GM19043 (cell line): Measurements from ENCODE around the gene C19orf67.

Experiments used
- ATAC-seq: cut with Tn5 transposase; IDR thresholded peaks from one replicate; pipeline ENCODE4 v1.9.1; 2021; ENCODE audit warnings: low read depth; ENCODE audit not compliant: unreplicated experiment

The C19orf67 gene

GRCh38 chr19:14111486-14111885 is 25.9 kb upstream of the C19orf67 start:
- no peak for ATAC-seq

DNA sequence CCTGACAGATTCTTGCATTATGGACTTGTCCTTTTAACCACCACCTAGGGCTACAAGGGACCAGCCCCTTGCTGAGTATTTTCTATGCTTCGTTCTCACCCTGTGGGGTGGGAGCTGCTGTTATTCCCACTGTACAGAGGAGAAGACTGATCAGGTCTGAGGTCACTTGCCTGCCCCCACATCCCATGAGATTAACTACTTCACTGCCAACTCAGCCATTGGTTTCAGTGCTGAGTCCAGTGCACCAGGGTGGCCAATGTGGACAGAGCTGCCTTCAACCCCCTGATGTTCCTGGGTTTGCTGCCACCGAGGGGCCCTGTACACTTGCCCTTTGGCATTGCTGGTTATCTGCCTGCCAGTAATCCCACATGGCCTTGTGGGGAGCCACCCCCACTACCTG is 25.1 kb upstream of the C19orf67 start:
- ATAC-seq, result no peak

DNA sequence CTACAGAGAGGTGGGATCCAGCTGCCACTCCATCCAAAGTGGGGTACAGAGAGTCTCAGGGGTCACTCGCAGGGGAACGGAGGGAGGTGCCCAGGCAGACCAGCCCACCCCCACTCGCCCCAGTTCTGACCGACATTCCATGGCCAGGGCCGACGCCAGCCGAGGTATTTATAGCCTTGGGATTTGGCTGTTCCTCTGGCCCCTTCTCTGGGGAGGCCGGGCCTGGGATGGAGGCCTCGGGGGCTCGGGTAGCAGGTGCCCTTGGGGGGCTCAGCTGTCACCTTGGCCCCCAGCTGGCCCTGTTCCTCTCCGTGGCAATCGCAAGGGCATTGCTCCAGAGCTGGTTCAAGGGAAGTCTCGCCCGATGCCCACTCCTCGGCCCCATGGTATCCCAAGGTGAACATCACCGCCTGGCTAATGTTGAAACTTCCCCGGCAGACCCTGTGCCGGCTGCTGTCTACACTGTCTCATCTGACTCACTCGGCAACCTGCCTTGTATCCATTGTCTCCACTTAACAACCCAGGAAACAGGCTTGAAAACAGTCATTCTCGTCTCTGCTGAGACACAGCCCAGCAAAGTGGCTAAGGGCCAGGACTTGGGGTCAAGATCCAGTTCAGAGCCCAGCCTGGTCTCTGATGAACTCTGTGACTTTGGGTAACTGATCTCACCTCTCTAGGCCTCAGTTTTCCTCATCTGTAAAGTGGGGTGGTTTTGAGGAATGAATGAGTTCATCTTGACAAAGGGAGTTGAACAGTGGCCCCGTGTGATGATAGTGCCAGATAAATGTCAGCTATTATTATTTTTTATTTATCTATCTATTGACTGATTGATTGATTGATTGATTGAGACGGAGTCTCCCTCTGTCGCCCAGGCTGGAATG is 22.2 kb upstream of the C19orf67 start:
- no peak for ATAC-seq

GRCh38 chr19:14106840-14107239 is 21.3 kb upstream of the C19orf67 start:
- ATAC-seq, result no peak

DNA sequence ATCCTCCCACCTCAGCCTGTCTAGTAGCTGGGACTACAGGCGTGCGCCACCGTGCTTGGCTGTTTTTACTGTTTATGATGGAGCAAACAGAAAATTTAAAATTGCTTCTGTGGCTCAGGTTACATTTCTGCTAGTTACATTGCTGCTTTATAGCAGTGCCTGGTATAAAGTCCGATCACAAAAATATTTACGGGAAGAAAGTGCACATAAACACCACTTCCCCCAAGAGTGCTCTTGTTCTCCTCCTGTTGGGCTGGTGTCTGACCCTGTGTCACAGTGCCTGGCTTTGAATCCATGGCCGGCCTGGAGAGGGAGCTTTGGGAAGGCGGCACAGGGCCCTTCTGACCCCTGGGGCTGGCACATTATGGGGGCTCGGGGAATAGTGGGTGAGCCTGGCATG is 20.1 kb upstream of the C19orf67 start:
- no peak for ATAC-seq

DNA sequence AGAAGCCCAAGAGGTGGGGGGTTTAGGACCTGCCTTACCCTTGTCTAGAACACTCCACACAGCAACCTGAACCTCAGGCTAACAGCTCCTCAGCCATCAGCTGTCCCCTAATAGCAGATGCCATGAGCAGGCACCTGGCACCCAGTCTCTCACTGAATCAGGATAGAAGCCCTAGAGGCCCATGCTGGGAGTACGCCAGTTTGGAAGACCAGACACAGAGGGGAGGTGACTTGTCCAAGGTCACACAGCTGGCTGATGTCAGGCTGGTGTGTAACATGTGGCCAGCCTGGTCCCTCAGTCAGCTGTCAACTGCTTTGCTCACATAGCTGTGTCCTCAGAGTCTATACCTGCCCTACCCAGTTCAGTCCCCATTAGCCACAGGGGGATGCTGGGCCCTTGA is 17.7 kb upstream of the C19orf67 start:
- ATAC-seq, result no peak

DNA sequence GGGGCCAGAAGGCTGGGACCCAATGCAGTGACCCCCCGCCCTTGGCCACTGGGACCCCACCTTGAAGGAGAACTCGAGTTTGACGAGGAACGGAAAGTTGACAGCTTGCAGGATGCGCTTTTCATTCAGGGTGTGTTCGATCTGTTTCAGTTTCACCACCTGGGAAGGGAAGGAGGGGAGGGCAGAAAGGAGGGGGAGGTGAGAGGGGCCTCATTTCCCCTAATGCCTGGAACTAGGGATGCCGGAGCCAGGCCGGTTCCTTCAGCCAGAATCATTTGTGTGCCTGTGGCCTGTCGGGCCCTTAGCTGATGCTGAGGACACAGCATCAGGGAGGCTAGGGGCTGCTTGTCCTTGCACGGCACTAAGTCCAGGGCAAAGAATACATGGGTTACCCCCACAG is 17.2 kb upstream of the C19orf67 start:
- ATAC-seq, result no peak

DNA sequence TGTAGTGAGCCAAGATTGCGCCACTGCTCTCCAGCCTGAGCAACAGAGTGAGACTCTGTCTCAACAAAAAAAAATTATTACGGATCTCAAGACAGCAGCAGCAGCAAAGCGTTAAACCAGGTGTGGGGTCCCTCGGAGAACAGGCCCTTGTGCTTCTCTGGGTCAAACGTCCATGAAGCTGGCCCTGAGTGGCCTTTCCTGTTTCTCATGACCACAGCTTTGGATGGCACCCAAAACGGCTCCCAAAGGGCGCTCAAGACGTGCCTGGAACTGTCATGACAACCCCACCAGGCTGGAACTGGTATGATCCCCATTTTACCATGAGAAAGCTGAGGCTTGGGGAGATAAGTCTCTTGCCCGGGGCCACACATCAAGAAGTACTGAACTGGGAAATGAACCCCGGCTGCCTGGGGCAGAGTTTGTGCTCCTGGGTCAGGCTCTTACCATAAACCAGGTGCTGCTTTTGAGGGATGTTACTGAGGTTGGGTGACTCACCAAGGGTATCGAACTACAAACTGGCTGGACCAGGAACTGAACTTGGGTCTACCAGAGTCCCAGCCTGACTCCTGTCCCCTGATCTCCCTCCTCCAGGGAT is 16.6 kb upstream of the C19orf67 start:
- no peak for ATAC-seq

GRCh38 chr19:14101003-14101545 is 15.5 kb upstream of the C19orf67 start:
- ATAC-seq, result no peak

- ATAC-seq, result no peak
These were observed 12.1 kb upstream of the C19orf67 start for GRCh38 chr19:14097532-14098151.

DNA sequence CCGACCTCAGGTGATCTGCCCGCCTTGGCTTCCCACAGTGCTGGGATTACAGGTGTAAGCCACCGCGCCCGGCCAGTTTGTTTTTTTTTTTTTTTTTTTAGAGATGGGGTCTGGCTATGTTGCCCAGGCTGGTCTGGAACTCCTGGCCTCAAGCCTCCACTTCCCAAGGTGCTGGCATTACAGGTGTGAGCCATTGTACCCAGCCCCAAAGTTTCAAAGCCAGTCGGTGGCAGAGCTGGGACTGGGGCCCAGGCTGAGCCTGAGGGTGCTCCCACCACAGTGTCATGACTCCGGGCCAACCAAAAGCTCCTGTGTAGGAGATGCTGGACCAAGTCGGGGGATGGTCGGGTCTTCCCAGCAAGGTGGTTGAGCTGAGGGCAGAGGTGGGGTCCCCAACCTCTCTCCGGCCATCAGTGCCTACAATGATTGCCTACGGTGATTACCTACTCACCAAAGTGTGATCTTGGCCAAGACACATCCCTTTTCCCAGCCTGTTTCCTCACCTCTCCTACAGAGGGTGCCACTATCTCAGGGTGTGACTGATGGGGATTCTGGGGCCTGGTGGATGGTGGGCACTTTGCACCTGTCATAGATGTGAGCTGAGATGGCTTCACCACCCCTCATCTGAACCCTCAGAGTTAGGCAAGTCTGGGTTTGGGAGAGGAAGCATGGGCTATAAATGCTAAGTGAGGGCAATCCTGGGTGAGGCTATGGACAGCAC is 10.8 kb upstream of the C19orf67 start:
- no peak for ATAC-seq

DNA sequence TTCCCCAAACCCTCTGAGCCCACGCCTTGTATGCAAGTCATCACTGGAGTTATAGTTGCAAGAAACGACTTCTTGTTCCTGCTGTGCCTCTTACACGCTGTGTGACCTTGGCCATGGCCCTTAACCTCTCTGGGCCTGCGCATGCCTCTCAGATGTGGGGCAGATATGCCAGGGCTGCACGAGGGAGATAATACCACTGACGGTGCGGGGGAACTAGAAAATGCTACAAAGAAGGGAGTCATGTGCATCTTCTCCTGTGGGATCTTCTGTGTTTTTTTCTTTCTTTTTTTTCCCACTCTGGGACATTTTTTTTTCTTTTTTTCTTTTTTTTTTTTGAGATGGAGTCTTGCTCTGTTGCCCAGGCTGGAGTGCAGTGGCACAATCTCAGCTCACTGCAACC is 9.3 kb upstream of the C19orf67 start:
- ATAC-seq, result no peak

GRCh38 chr19:14093117-14093823 is 7.7 kb upstream of the C19orf67 start:
- ATAC-seq, result no peak

GRCh38 chr19:14091813-14092462 is 6.4 kb upstream of the C19orf67 start:
- no peak for ATAC-seq

DNA sequence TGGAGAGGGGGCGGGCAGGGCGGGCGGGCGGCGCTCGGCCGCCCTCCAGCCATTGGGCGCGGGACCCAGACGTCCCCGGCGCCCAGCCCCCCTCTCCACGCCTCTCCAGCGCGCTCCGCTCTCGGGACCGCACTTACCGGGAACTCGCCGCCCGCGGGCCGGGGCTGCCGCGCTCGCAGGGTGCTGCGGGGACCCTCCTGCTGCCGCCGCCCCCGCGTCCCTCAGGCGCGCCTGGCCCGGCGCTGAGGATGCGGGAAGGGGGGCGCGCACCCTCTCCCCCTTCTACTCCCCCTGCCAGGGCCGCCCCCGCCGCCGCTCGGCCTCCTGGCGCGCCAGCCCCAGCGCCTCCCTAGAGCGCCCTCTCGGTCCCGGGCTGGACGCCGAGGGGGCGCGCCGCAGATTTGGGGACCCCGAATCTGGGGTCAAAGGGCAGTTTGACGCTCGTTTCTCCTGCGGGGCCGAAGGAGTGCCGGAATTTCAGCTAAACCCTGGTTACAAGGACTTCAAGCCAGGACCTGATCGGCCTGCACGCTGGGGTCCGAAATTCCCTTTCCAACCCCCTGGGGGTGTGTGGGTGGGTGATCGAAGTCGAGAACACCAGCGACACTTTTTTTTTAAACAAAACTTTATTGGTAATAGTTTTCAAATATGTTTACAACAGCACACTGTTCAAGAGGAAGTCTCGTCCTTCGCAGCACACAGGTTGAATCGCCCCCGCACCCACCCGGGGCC is 5.7 kb upstream of the C19orf67 start:
- no peak for ATAC-seq

DNA sequence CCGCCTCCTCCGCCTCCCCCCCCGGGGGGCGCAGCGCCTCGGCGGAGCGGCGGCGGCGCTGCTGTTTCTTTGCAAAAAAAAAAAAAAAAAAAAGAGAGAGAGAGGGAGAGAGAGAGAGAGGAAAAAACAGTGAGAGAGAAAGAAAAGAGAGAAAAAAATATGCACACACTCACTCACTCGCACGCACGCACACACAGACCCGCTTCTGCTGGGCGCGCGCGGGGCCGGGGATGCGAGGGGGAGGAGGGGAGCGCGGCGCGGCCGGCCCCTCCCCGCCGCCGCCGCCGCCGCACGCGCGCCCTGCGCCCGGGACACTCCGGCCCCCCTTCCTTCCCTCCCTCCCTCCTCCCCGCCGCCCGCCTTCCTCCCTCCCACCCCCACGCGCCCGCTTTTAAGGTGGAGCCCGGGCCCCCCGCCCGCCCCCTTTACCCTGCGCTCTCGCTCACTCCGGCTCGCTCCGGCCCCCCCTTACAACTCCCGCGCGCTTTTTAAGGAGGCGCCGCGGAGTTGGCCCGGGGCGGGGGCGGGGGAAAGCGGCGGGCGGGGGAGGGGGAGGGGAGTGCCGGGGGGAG is 5.0 kb upstream of the C19orf67 start, which contains the start of gene SAMD1:
TSS of gene SAMD1 (minus strand) at position 243 of the 572 bp plus-strand sequence.
- no peak for ATAC-seq

DNA sequence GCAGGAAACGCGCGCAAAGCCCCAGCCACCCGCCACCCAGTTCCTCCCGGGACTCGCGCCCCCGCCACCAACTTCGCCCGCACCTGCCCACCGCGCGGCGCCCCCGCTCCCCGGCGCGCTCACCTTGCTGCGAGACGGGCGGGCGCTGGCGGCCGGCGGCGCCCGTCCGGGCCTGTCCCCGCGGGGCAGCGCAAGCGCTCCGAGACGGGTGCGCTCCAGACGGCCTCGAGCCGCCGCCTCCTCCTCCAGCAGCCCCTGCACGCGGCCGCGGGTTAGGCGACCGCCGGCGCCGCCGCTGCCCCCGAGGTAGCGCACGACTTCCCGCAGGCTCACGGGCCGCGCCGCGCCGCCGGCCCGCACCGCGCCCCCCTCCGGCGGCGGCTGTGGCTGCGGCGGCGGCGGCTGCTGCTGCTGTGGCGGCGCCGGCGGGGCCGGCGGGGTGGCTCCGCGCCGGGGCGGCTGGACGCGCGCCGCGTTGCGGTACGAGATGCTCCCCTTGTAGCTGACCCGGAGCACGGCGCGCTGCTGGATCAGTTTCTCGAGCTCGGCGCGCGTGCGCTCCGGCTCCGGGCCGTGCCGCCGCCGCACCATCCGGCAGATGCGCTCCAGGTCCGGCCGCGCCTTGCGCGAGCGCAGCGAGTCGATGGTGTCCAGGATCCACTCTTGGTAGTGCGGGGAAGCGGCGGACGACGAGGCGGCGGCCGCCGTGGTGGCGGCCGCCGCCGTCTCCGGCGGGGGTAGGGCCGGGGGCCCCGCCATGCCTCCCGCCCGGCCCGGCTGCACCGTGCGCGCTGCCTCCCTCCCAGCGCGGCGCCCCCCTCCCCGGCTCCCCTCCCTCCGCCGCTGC is 4.3 kb upstream of the C19orf67 start:
- no peak for ATAC-seq

DNA sequence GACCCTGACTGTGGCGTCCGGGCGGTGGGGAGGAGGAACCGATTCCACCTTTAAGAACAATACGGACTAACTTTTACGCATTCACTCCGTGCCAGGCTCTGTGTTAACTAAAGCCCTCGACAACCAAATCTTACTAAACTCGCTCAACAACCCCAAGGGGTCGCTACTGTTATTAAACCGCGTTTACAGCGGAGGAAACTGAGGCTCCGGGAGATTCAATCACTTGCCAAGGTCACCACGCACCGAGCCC is 3.8 kb upstream of the C19orf67 start:
- no peak for ATAC-seq
